Right atrium auricular region (tissue), 2 donors: Measurements from ENCODE around the gene CYGB. TPM values are rescaled to one million over a fixed set of nuclear protein-coding genes. Genes with fewer than 3 reads are reported as not detected.
A peak's percentile ranks its signal among the peaks of the same experiment; 100 is the strongest.
"Not testable (repeated sequence)": the region's sequence is repeated elsewhere in the genome, so short reads cannot be mapped to it uniquely, and the experiment has no call there.

Experiments
- DNase-seq: peaks from one replicate; pipeline ENCODE4 v3.0.0-alpha.2; 2019; ENCODE audit warnings: low spot score
- H3K27ac ChIP-seq, 2 donors: fragments of 200-600 bp; sonication (generic); 1 replicate in 1 of 2; 2 replicates in 1 of 2; pipeline ENCODE4 v1.5.1; 2016 to 2019
- H3K27me3 ChIP-seq, 2 donors: fragments of 200-600 bp; sonication (generic); one replicate each; pipeline versions ENCODE4 v1.5.1 to v1.6.0; 2017 to 2019
- H3K36me3 ChIP-seq: fragments of 200-600 bp; sonication (generic); one replicate; pipeline ENCODE4 v1.5.1; 2016
- H3K4me1 ChIP-seq, 2 donors: fragments of 200-600 bp; sonication (generic); one replicate each; pipeline versions ENCODE4 v1.5.1 to v1.6.0; 2017 to 2019
- H3K4me3 ChIP-seq, 2 donors: fragments of 200-600 bp; sonication (generic); 1 replicate in 1 of 2; 2 replicates in 1 of 2; pipeline ENCODE4 v1.5.1; 2017 to 2019; ENCODE audit warnings: mild to moderate bottlenecking in 1 of 2, moderate library complexity in 1 of 2
- H3K9me3 ChIP-seq, 2 donors: fragments of 200-600 bp; sonication (generic); one replicate each; pipeline ENCODE4 v1.5.1; 2019
- CTCF ChIP-seq, 2 donors: fragments of 200-600 bp; sonication (generic); IDR thresholded peaks; one replicate each; pipeline ENCODE4 v1.5.1; 2019; ENCODE audit warnings: antibody characterized with exemption in 2 of 2
- total RNA-seq, 2 donors: library from RNA; depleted of rRNA; stranded (reverse); fragments of >200 nt; gene quantifications; one replicate each; pipeline ENCODE4 v1.1.0, GENCODE V29; 2016

CYGB gene
- total RNA-seq, 2 donors from 2014 or later = 23.0 to 48.7 TPM

- H3K9me3 ChIP-seq = no peaks in the 10 kb centered on the region
- peaks cover 0 to 38% of the 10 kb centered on the region in 2 donors for H3K4me1 ChIP-seq
- H3K27me3 ChIP-seq = no peaks in the 10 kb centered on the region
- H3K4me3 ChIP-seq = no peak overlapping the region
- no peak for DNase-seq
- H3K36me3 ChIP-seq = peaks cover 30% of the 10 kb centered on the region
- no peak for TF ChIP-seq CTCF (IDR thresholded peaks at IDR 0.05)
- H3K27ac ChIP-seq = no peak overlapping the region
These were observed 29.5 kb upstream of the CYGB start for GRCh38 chr17:76566988-76567431.

GRCh38 chr17:76566613-76566943, 29.1 kb upstream of the CYGB start:
- no peak overlapping the region for H3K4me3 ChIP-seq
- H3K9me3 ChIP-seq = no peaks in the 10 kb centered on the region
- H3K36me3 ChIP-seq = peaks cover 35% of the 10 kb centered on the region
- no peak for DNase-seq
- no peak overlapping the region for H3K27ac ChIP-seq
- TF ChIP-seq CTCF (IDR thresholded peaks at IDR 0.05) = no peak
- H3K4me1 ChIP-seq = peaks cover 0 to 42% of the 10 kb centered on the region in 2 donors
- no peaks in the 10 kb centered on the region for H3K27me3 ChIP-seq

GRCh38 chr17:76565728-76566612, 28.5 kb upstream of the CYGB start:
- no peak overlapping the region for H3K27ac ChIP-seq
- H3K4me3 ChIP-seq = no peak overlapping the region
- TF ChIP-seq CTCF (IDR thresholded peaks at IDR 0.05) = no peak
- peaks cover 41% of the 10 kb centered on the region for H3K36me3 ChIP-seq
- H3K27me3 ChIP-seq = no peaks in the 10 kb centered on the region
- no peak for DNase-seq
- H3K4me1 ChIP-seq = peaks cover 0 to 49% of the 10 kb centered on the region in 2 donors
- H3K9me3 ChIP-seq = no peaks in the 10 kb centered on the region

DNA sequence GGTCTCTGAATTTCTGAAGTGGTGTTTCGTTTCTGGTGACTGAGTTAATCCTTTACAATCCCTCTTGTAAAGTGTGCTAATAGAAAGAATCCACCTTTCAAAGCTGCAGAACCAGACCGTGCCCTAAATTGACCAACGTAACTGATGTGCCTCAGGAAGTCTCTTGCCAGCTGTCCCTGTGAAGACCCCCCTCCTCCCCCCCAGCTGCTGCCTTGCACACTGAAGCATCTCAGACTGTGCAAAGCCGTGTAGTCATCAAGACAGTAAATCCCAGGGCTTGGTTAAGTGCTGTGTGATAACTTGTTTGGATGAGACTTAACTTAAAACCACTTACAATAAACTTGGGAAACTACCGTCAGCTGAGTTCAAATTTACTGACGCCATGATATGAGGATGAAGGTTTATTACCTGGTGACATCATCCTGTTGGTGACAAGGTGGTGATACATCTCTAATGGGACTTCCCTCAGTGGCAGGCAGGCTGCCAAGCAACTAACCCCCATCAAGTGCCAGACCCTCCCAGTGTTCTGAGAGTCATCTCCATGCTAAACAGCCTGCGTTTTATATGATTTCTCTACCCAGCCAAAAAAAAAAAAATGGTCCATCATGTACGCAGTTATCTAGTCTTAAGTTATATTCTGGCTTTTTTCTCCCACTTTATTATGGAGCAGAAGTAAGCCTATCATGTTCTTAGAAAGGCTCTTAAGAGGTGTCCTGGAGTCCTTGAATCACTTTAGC, 27.6 kb upstream of the CYGB start:
- not testable (repeated sequence) for H3K4me3 ChIP-seq, DNase-seq, H3K9me3 ChIP-seq, H3K27ac ChIP-seq, H3K27me3 ChIP-seq
- H3K36me3 ChIP-seq = peaks cover 41% of the 10 kb centered on the region
- peaks cover 0 to 55% of the 10 kb centered on the region in 2 donors for H3K4me1 ChIP-seq

- not testable (repeated sequence) for H3K4me3 ChIP-seq, H3K9me3 ChIP-seq, H3K27ac ChIP-seq, DNase-seq, H3K27me3 ChIP-seq
- Histone ChIP-seq H3K4me1 (peaks cover 0 to 59% of the 10 kb centered on the region in 2 donors), H3K36me3 (peaks cover 41% of the 10 kb centered on the region)
These were observed 25.9 kb upstream of the CYGB start for GRCh38 chr17:76563359-76563758.

- H3K27ac ChIP-seq = peak overlapping the region; percentile 65 to 88
- no peak overlapping the region for H3K4me3 ChIP-seq
- no peak for DNase-seq
- H3K9me3 ChIP-seq = no peaks in the 10 kb centered on the region
- peaks cover 41% of the 10 kb centered on the region for H3K36me3 ChIP-seq
- TF ChIP-seq CTCF (IDR thresholded peaks at IDR 0.05) = no peak
- peaks cover 0 to 59% of the 10 kb centered on the region in 2 donors for H3K4me1 ChIP-seq
- no peaks in the 10 kb centered on the region for H3K27me3 ChIP-seq
These were observed 25.2 kb upstream of the CYGB start for GRCh38 chr17:76562734-76563148.
